ENCODE data around the gene VSTM2A.
"Not testable (repeated sequence)": the region's sequence is repeated elsewhere in the genome, so short reads cannot be mapped to it uniquely, and the experiment has no call there.

Gene VSTM2A

GRCh38 chr7:54541669-54542625 is at the start of gene VSTM2A:
Gene VSTM2A (plus strand): TSS chr7:54542375. CDS start chr7:54542731, 356 bp downstream.
- H3K9ac ChIP-seq (ENCODE audit: low read length): no peak within 1 kb of the TSS
- H3K9me3 ChIP-seq (ENCODE audit: control insufficient read depth, low read length): no peaks in the 10 kb centered on the region
- peaks cover 58% of the 10 kb centered on the region for H3K27me3 ChIP-seq (ENCODE audit: control insufficient read depth, insufficient read depth, low read length)
- H3K4me3 ChIP-seq (ENCODE audit: low read length): no peak within 1 kb of the TSS
- H3K36me3 ChIP-seq (ENCODE audit: control insufficient read depth, insufficient read depth, low read length): no peaks in the 10 kb centered on the region
- peaks cover 6% of the 10 kb centered on the region for H3K4me1 ChIP-seq (ENCODE audit: control insufficient read depth, insufficient read depth, low read length)

- H3K9me3 ChIP-seq (ENCODE audit: control insufficient read depth, low read length); H3K4me1 ChIP-seq (ENCODE audit: control insufficient read depth, insufficient read depth, low read length); H3K36me3 ChIP-seq (ENCODE audit: control insufficient read depth, insufficient read depth, low read length); H3K4me3 ChIP-seq (ENCODE audit: low read length); H3K9ac ChIP-seq (ENCODE audit: low read length); H3K27me3 ChIP-seq (ENCODE audit: control insufficient read depth, insufficient read depth, low read length): not testable (repeated sequence)
Measured at GRCh38 chr7:54504531-54504930, 37.6 kb upstream of the VSTM2A start.

GRCh38 chr7:54529568-54529967 is 12.6 kb upstream of the VSTM2A start:
- no peak overlapping the region for H3K4me3 ChIP-seq (ENCODE audit: low read length)
- no peaks in the 10 kb centered on the region for H3K4me1 ChIP-seq (ENCODE audit: control insufficient read depth, insufficient read depth, low read length)
- no peaks in the 10 kb centered on the region for H3K36me3 ChIP-seq (ENCODE audit: control insufficient read depth, insufficient read depth, low read length)
- H3K9me3 ChIP-seq (ENCODE audit: control insufficient read depth, low read length): no peaks in the 10 kb centered on the region
- no peak overlapping the region for H3K9ac ChIP-seq (ENCODE audit: low read length)
- no peaks in the 10 kb centered on the region for H3K27me3 ChIP-seq (ENCODE audit: control insufficient read depth, insufficient read depth, low read length)

GRCh38 chr7:54538122-54538521 is 4.1 kb upstream of the VSTM2A start:
- Histone ChIP-seq H3K9ac (ENCODE audit: low read length) (no peak overlapping the region), H3K36me3 (ENCODE audit: control insufficient read depth, insufficient read depth, low read length) (no peaks in the 10 kb centered on the region), H3K4me3 (ENCODE audit: low read length) (no peak overlapping the region), H3K27me3 (ENCODE audit: control insufficient read depth, insufficient read depth, low read length) (peaks cover 25% of the 10 kb centered on the region), H3K4me1 (ENCODE audit: control insufficient read depth, insufficient read depth, low read length) (peaks cover 6% of the 10 kb centered on the region), H3K9me3 (ENCODE audit: control insufficient read depth, low read length) (no peaks in the 10 kb centered on the region)

- Histone ChIP-seq H3K4me1 (ENCODE audit: control insufficient read depth, insufficient read depth, low read length) (peaks cover 6% of the 10 kb centered on the region), H3K36me3 (ENCODE audit: control insufficient read depth, insufficient read depth, low read length) (no peaks in the 10 kb centered on the region), H3K27me3 (ENCODE audit: control insufficient read depth, insufficient read depth, low read length) (peaks cover 60% of the 10 kb centered on the region), H3K4me3 (ENCODE audit: low read length) (no peak overlapping the region), H3K9ac (ENCODE audit: low read length) (no peak overlapping the region), H3K9me3 (ENCODE audit: control insufficient read depth, low read length) (no peaks in the 10 kb centered on the region)
Measured at GRCh38 chr7:54543051-54543488, 895 bp downstream of the VSTM2A start.

- no peaks in the 10 kb centered on the region for H3K36me3 ChIP-seq (ENCODE audit: control insufficient read depth, insufficient read depth, low read length)
- no peak overlapping the region for H3K4me3 ChIP-seq (ENCODE audit: low read length)
- no peaks in the 10 kb centered on the region for H3K9me3 ChIP-seq (ENCODE audit: control insufficient read depth, low read length)
- peaks cover 6% of the 10 kb centered on the region for H3K4me1 ChIP-seq (ENCODE audit: control insufficient read depth, insufficient read depth, low read length)
- no peak overlapping the region for H3K9ac ChIP-seq (ENCODE audit: low read length)
- H3K27me3 ChIP-seq (ENCODE audit: control insufficient read depth, insufficient read depth, low read length): peaks cover 60% of the 10 kb centered on the region
Measured at GRCh38 chr7:54544149-54544526, 2.0 kb downstream of the VSTM2A start.

- H3K27me3 ChIP-seq (ENCODE audit: control insufficient read depth, insufficient read depth, low read length): peaks cover 60% of the 10 kb centered on the region
Measured at GRCh38 chr7:54544527-54545240, 2.5 kb downstream of the VSTM2A start.

GRCh38 chr7:54545241-54545563 is 3.0 kb downstream of the VSTM2A start:
- Histone ChIP-seq H3K27me3 (ENCODE audit: control insufficient read depth, insufficient read depth, low read length) (peaks cover 59% of the 10 kb centered on the region), H3K4me1 (ENCODE audit: control insufficient read depth, insufficient read depth, low read length) (peaks cover 6% of the 10 kb centered on the region), H3K4me3 (ENCODE audit: low read length) (no peak overlapping the region), H3K9ac (ENCODE audit: low read length) (no peak overlapping the region), H3K36me3 (ENCODE audit: control insufficient read depth, insufficient read depth, low read length) (no peaks in the 10 kb centered on the region), H3K9me3 (ENCODE audit: control insufficient read depth, low read length) (no peaks in the 10 kb centered on the region)

More at GRCh38 chr7:54544527-54545240, 2.5 kb downstream of the VSTM2A start:
- H3K4me3 ChIP-seq (ENCODE audit: low read length): no peak overlapping the region
- H3K9me3 ChIP-seq (ENCODE audit: control insufficient read depth, low read length): no peaks in the 10 kb centered on the region
- no peak overlapping the region for H3K9ac ChIP-seq (ENCODE audit: low read length)
- no peaks in the 10 kb centered on the region for H3K36me3 ChIP-seq (ENCODE audit: control insufficient read depth, insufficient read depth, low read length)
- peaks cover 6% of the 10 kb centered on the region for H3K4me1 ChIP-seq (ENCODE audit: control insufficient read depth, insufficient read depth, low read length)

GRCh38 chr7:54546081-54546985 is 4.2 kb downstream of the VSTM2A start:
- no peak overlapping the region for H3K4me3 ChIP-seq (ENCODE audit: low read length)
- H3K9me3 ChIP-seq (ENCODE audit: control insufficient read depth, low read length): no peaks in the 10 kb centered on the region
- no peaks in the 10 kb centered on the region for H3K36me3 ChIP-seq (ENCODE audit: control insufficient read depth, insufficient read depth, low read length)
- peaks cover 53% of the 10 kb centered on the region for H3K27me3 ChIP-seq (ENCODE audit: control insufficient read depth, insufficient read depth, low read length)
- peak overlapping the region; percentile 34 for H3K9ac ChIP-seq (ENCODE audit: low read length)
- H3K4me1 ChIP-seq (ENCODE audit: control insufficient read depth, insufficient read depth, low read length): peaks cover 6% of the 10 kb centered on the region

GRCh38 chr7:54546986-54547314 is 4.8 kb downstream of the VSTM2A start:
- Histone ChIP-seq H3K9ac (ENCODE audit: low read length) (peak overlapping the region; percentile 34), H3K36me3 (ENCODE audit: control insufficient read depth, insufficient read depth, low read length) (no peaks in the 10 kb centered on the region), H3K4me3 (ENCODE audit: low read length) (no peak overlapping the region), H3K27me3 (ENCODE audit: control insufficient read depth, insufficient read depth, low read length) (peaks cover 47% of the 10 kb centered on the region), H3K4me1 (ENCODE audit: control insufficient read depth, insufficient read depth, low read length) (peaks cover 6% of the 10 kb centered on the region), H3K9me3 (ENCODE audit: control insufficient read depth, low read length) (no peaks in the 10 kb centered on the region)

GRCh38 chr7:54550471-54550870 is 8.3 kb downstream of the VSTM2A start:
- no peak overlapping the region for H3K9ac ChIP-seq (ENCODE audit: low read length)
- H3K4me1 ChIP-seq (ENCODE audit: control insufficient read depth, insufficient read depth, low read length): no peaks in the 10 kb centered on the region
- H3K9me3 ChIP-seq (ENCODE audit: control insufficient read depth, low read length): no peaks in the 10 kb centered on the region
- H3K36me3 ChIP-seq (ENCODE audit: control insufficient read depth, insufficient read depth, low read length): no peaks in the 10 kb centered on the region
- peaks cover 14% of the 10 kb centered on the region for H3K27me3 ChIP-seq (ENCODE audit: control insufficient read depth, insufficient read depth, low read length)
- H3K4me3 ChIP-seq (ENCODE audit: low read length): no peak overlapping the region

Measured in mucosa of stomach (tissue), 1 donor.